ENCODE results near the gene TIAM1.

The TIAM1 gene

GRCh38 chr21:31103571-31104265 is 240.3 kb downstream of the TIAM1 start:
- no peak overlapping the region for H2AFZ ChIP-seq (ENCODE audit: low read depth, low read length)
- no peak for TF ChIP-seq EZH2 (IDR thresholded peaks at IDR 0.05; ENCODE audit: borderline replicate concordance, low read depth, low read length, severe bottlenecking)
- TF ChIP-seq, protein P1, sequence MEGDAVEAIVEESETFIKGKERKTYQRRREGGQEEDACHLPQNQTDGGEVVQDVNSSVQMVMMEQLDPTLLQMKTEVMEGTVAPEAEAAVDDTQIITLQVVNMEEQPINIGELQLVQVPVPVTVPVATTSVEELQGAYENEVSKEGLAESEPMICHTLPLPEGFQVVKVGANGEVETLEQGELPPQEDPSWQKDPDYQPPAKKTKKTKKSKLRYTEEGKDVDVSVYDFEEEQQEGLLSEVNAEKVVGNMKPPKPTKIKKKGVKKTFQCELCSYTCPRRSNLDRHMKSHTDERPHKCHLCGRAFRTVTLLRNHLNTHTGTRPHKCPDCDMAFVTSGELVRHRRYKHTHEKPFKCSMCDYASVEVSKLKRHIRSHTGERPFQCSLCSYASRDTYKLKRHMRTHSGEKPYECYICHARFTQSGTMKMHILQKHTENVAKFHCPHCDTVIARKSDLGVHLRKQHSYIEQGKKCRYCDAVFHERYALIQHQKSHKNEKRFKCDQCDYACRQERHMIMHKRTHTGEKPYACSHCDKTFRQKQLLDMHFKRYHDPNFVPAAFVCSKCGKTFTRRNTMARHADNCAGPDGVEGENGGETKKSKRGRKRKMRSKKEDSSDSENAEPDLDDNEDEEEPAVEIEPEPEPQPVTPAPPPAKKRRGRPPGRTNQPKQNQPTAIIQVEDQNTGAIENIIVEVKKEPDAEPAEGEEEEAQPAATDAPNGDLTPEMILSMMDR (IDR thresholded peaks at IDR 0.05; ENCODE audit: borderline replicate concordance, extremely low read depth, low read length, poor library complexity, severe bottlenecking) = no peak
- H3K4me1 ChIP-seq (ENCODE audit: insufficient read depth, low read length) = 0 out of 2 replicates have a peak, but pooled peaks cover 3% of the 10 kb centered on the region
- H3K4me2 ChIP-seq (ENCODE audit: insufficient read depth, low read length) = no peak overlapping the region
- H3K79me2 ChIP-seq (ENCODE audit: insufficient read depth, low read length) = no peaks in the 10 kb centered on the region
- H3K36me3 ChIP-seq (ENCODE audit: insufficient read depth, low read length) = no peaks in the 10 kb centered on the region
- no peak overlapping the region for H3K27ac ChIP-seq (ENCODE audit: low read length)
- H3K9me3 ChIP-seq (ENCODE audit: insufficient read depth, low read length, severe bottlenecking) = no peaks in the 10 kb centered on the region
- H4K20me1 ChIP-seq (ENCODE audit: insufficient read depth, low read length) = no peaks in the 10 kb centered on the region
- no peak for DNase-seq
- H3K9ac ChIP-seq (ENCODE audit: low read depth, low read length) = no peak overlapping the region
- ATAC-seq (ENCODE audit: insufficient read depth, low read depth) = no peak
- no peak overlapping the region for H3K4me3 ChIP-seq (ENCODE audit: low read depth in 1 of 2, low read length in 2 of 2)
- no peaks in the 10 kb centered on the region for H3K27me3 ChIP-seq (ENCODE audit: insufficient read depth, low read length, poor library complexity)

GRCh38 chr21:31103163-31103562 is 240.9 kb downstream of the TIAM1 start:
- Histone ChIP-seq H4K20me1 (ENCODE audit: insufficient read depth, low read length) (no peaks in the 10 kb centered on the region), H3K4me2 (ENCODE audit: insufficient read depth, low read length) (no peak overlapping the region), H3K27me3 (ENCODE audit: insufficient read depth, low read length, poor library complexity) (no peaks in the 10 kb centered on the region), H3K79me2 (ENCODE audit: insufficient read depth, low read length) (no peaks in the 10 kb centered on the region), H3K9me3 (ENCODE audit: insufficient read depth, low read length, severe bottlenecking) (no peaks in the 10 kb centered on the region), H3K9ac (ENCODE audit: low read depth, low read length) (no peak overlapping the region), H3K4me3 (ENCODE audit: low read depth in 1 of 2, low read length in 2 of 2) (no peak overlapping the region), H2AFZ (ENCODE audit: low read depth, low read length) (no peak overlapping the region), H3K4me1 (ENCODE audit: insufficient read depth, low read length) (0 out of 2 replicates have a peak, but pooled peaks cover 4% of the 10 kb centered on the region), H3K27ac (ENCODE audit: low read length) (no peak overlapping the region), H3K36me3 (ENCODE audit: insufficient read depth, low read length) (no peaks in the 10 kb centered on the region)
- no peak for TF ChIP-seq EZH2 (IDR thresholded peaks at IDR 0.05; ENCODE audit: borderline replicate concordance, low read depth, low read length, severe bottlenecking)
- TF ChIP-seq, protein P1 (IDR thresholded peaks at IDR 0.05; ENCODE audit: borderline replicate concordance, extremely low read depth, low read length, poor library complexity, severe bottlenecking) = no peak
- DNase-seq (no peak), ATAC-seq (ENCODE audit: insufficient read depth, low read depth) (no peak)

DNA sequence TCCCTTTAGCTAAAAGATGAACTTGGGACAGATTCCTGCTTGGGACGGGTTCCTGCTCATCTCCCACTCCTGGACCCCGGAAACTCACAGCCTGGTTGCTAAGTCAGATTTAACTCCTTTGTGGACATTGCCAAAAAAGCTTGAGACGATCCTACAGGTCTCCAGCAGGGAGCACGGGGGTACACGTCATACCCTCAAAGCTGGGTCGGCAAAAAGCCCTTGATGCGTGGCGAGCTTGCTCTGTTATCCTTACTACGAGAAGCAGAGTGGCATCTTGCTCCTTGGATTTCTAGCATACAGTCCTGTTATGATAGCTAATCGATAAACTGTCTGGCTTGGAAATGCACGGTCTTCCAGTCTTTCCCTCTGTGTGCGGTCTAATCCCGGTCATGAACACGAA is 244.9 kb downstream of the TIAM1 start:
- no peak overlapping the region for H2AFZ ChIP-seq (ENCODE audit: low read depth, low read length)
- H4K20me1 ChIP-seq (ENCODE audit: insufficient read depth, low read length) = no peaks in the 10 kb centered on the region
- no peak overlapping the region for H3K4me2 ChIP-seq (ENCODE audit: insufficient read depth, low read length)
- no peaks in the 10 kb centered on the region for H3K79me2 ChIP-seq (ENCODE audit: insufficient read depth, low read length)
- ATAC-seq (ENCODE audit: insufficient read depth, low read depth) (no peak), DNase-seq (no peak)
- no peak overlapping the region for H3K9ac ChIP-seq (ENCODE audit: low read depth, low read length)
- H3K36me3 ChIP-seq (ENCODE audit: insufficient read depth, low read length) = no peaks in the 10 kb centered on the region
- H3K4me3 ChIP-seq (ENCODE audit: low read depth in 1 of 2, low read length in 2 of 2) = no peak overlapping the region
- H3K9me3 ChIP-seq (ENCODE audit: insufficient read depth, low read length, severe bottlenecking) = no peaks in the 10 kb centered on the region
- H3K27ac ChIP-seq (ENCODE audit: low read length) = no peak overlapping the region
- no peaks in the 10 kb centered on the region for H3K27me3 ChIP-seq (ENCODE audit: insufficient read depth, low read length, poor library complexity)
- 0 out of 2 replicates have a peak, but pooled peaks cover 4% of the 10 kb centered on the region for H3K4me1 ChIP-seq (ENCODE audit: insufficient read depth, low read length)
- TF ChIP-seq, protein P1 (IDR thresholded peaks at IDR 0.05; ENCODE audit: borderline replicate concordance, extremely low read depth, low read length, poor library complexity, severe bottlenecking) = no peak
- TF ChIP-seq EZH2 (IDR thresholded peaks at IDR 0.05; ENCODE audit: borderline replicate concordance, low read depth, low read length, severe bottlenecking) = no peak

All from DND-41 (cell line).